COR-L47 (cell line): Measurements from ENCODE around the gene SHKBP1.
"Not testable (repeated sequence)": the region's sequence is repeated elsewhere in the genome, so short reads cannot be mapped to it uniquely, and the experiment has no call there.

ENCODE experiments used
- DNase-seq: peaks from one replicate; lab custom pipeline; 2025; lab: John Stamatoyannopoulos, UW

SHKBP1 gene

GRCh38 chr19:40576585-40577451, at the start of gene SHKBP1:
SHKBP1 (plus strand) TSS chr19:40576873; CDS start chr19:40576900, 27 bp downstream.
- DNase-seq = peak; percentile 92

GRCh38 chr19:40528078-40528477, 48.6 kb upstream of the SHKBP1 start:
- no peak for DNase-seq

GRCh38 chr19:40528533-40529092, 48.1 kb upstream of the SHKBP1 start:
- DNase-seq = no peak

GRCh38 chr19:40529093-40529954, 47.3 kb upstream of the SHKBP1 start:
- DNase-seq = peak; percentile 90

- no peak for DNase-seq
Observed at GRCh38 chr19:40530091-40530901, 46.4 kb upstream of the SHKBP1 start.

- DNase-seq = no peak
Observed at GRCh38 chr19:40533508-40533907, 43.2 kb upstream of the SHKBP1 start.

GRCh38 chr19:40534148-40534547, 42.5 kb upstream of the SHKBP1 start:
- no peak for DNase-seq

GRCh38 chr19:40539070-40539469, 37.6 kb upstream of the SHKBP1 start:
- DNase-seq = no peak

GRCh38 chr19:40542202-40542859, 34.3 kb upstream of the SHKBP1 start:
- DNase-seq = no peak

GRCh38 chr19:40543029-40543597, 33.6 kb upstream of the SHKBP1 start:
- no peak for DNase-seq

- DNase-seq = not testable (repeated sequence)
Observed at GRCh38 chr19:40546153-40546841, 30.4 kb upstream of the SHKBP1 start.

- not testable (repeated sequence) for DNase-seq
Observed at GRCh38 chr19:40547190-40547589, 29.5 kb upstream of the SHKBP1 start.

- DNase-seq = no peak
Observed at GRCh38 chr19:40547836-40548235, 28.8 kb upstream of the SHKBP1 start.

GRCh38 chr19:40549007-40549708, 27.5 kb upstream of the SHKBP1 start:
- peak; percentile 55 for DNase-seq

GRCh38 chr19:40550951-40551350, 25.7 kb upstream of the SHKBP1 start:
- DNase-seq = no peak

GRCh38 chr19:40552848-40553247, 23.8 kb upstream of the SHKBP1 start:
- DNase-seq = no peak

- DNase-seq = no peak
Observed at GRCh38 chr19:40553885-40554857, 22.5 kb upstream of the SHKBP1 start.

GRCh38 chr19:40555978-40556689, 20.5 kb upstream of the SHKBP1 start:
- no peak for DNase-seq
